GM12892 (cell line): ENCODE data around the gene SURF2.
A peak's percentile ranks its signal among the peaks of the same experiment; 100 is the strongest.

Source experiments
- DNase-seq: peaks from one replicate; pipeline ENCODE4 v3.0.0; 2011; ENCODE audit not compliant: insufficient read length
- FAIRE-seq: peaks from 2 replicates; lab custom pipeline; 2011; peaks lifted over from hg19 to GRCh38; lab: Jason Lieb, UNC
- POLR2A ChIP-seq: IDR thresholded peaks from 2 replicates; pipeline ENCODE4 v1.6.1; 2011; ENCODE audit warnings: low read depth, low read length, control low read depth
- POLR2AphosphoS5 ChIP-seq: IDR thresholded peaks from 2 replicates; pipeline ENCODE4 v1.6.1; 2011; ENCODE audit warnings: low read depth, low read length, control low read depth
- TAF1 ChIP-seq: IDR thresholded peaks from 2 replicates; pipeline ENCODE4 v1.6.1; 2011; ENCODE audit warnings: low read depth, mild to moderate bottlenecking, control low read depth, low read length, borderline replicate concordance

The SURF2 gene

DNA sequence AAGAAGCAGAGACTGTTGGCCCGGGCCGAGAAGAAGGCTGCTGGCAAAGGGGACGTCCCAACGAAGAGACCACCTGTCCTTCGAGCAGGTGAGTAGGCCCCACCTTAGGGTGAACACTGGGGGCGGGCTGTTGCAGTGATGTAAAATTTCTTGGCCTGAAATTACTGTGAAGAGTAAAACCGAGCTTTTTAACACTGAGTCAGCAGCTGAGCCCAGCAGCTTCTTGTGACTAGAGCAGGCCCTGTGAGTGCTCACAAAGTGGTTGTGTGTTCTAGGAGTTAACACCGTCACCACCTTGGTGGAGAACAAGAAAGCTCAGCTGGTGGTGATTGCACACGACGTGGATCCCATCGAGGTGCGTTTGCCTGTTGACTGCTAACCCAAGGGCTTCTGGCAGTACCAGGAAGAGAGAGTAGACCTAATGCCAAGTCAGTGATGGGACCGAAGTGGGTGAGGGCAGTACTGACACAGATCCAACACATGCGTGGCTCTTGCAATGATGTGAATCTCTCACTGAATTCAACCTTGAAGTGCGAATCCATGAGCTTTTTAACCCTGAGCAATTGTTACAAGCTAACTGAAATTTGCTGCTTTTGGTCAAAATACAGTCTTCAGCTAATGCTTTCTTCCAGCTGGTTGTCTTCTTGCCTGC is 6.3 kb upstream of the SURF2 start:
- TF ChIP-seq POLR2AphosphoS5 (peak; percentile 33; the same call in 1 of the 2 replicates), TAF1 (no peak), POLR2A (peak; percentile 57)

GRCh38 chr9:133351526-133351907 is 4.8 kb upstream of the SURF2 start:
- no peak for DNase-seq
- TF ChIP-seq POLR2A, result no peak; the same call in 1 of the 2 replicates
- no peak for TF ChIP-seq TAF1
- no peak for TF ChIP-seq POLR2AphosphoS5
- no peak for FAIRE-seq

More for the DNA sequence above, 6.3 kb upstream of the SURF2 start:
- DNase-seq, result no peak
- FAIRE-seq, result no peak

- FAIRE-seq (no peak), DNase-seq (no peak)
- TF ChIP-seq POLR2A (peak; percentile 42), TAF1 (no peak), POLR2AphosphoS5 (peak; percentile 85)
These were observed 4.3 kb upstream of the SURF2 start for GRCh38 chr9:133351908-133352634.

DNA sequence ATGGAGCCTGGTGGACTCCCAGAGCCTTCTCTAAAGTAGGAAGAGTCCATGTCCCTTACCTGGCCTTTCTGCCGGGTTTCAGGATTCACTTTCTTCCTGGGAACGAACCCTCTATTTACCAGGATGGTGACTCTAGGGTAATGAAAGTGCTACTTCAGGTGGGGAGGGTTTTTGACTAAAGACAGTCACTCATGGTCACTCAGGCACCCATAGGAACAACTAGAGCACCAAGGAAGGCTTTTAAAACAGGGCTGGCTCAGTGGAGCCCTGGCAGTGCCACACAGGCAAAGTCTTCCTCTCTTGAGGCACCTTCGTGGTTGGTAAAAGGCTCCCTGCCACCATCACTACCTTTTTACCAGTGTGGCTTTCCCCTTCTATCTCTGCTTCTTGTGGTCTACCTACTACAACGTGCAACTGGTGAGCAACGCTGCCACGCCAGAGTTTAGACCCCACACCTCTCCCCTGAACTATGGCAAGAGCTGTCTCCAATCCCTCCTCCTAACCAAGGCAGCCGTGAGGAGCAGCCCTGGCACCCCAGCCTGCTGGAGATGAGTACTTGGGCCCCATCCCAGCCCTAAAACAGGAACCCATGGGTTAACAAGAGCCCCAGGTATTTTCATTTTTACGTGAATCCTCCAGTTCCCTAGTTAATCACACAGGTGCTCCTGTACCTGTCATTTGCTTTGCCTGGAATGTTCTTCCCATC is 3.6 kb upstream of the SURF2 start:
- peak; percentile 38; the same call in 1 of the 2 replicates for TF ChIP-seq POLR2A
- peak; percentile 86; the same call in 1 of the 2 replicates for TF ChIP-seq POLR2AphosphoS5
- TF ChIP-seq TAF1, result no peak
- DNase-seq, result no peak
- no peak for FAIRE-seq

- no peak for DNase-seq
- no peak for FAIRE-seq
- TF ChIP-seq POLR2A (0 out of 2 replicates have a peak, but pooled peaks have one; percentile 19), TAF1 (no peak), POLR2AphosphoS5 (no peak; the same call in 1 of the 2 replicates)
These were observed 2.8 kb upstream of the SURF2 start for GRCh38 chr9:133353548-133353947.

DNA sequence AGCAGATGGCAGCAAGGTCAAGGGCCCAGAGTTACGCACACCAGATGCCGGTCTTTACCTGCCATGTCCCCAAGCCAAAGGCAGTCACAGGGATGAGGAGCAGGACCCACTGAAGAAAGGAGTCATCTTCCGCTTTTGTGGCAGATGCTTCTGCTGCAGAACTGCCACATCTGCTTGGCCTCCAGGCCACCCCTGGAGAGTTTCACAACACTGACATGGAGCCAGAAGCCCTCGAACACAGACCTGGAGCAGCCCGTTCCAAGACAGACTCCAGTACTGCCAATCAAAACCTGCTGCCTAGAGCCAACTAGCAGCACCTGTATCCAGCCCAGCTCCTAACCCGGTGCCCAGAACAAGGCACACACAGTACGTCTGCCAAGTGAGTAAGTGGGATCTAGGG is 1.6 kb upstream of the SURF2 start:
- TF ChIP-seq POLR2AphosphoS5 (no peak), TAF1 (no peak), POLR2A (no peak)
- DNase-seq (no peak), FAIRE-seq (no peak)

- FAIRE-seq (no peak), DNase-seq (no peak)
- no peak for TF ChIP-seq POLR2A
- TF ChIP-seq POLR2AphosphoS5, result no peak
- no peak for TF ChIP-seq TAF1
These were observed 431 bp upstream of the SURF2 start for GRCh38 chr9:133355881-133356357.

DNA sequence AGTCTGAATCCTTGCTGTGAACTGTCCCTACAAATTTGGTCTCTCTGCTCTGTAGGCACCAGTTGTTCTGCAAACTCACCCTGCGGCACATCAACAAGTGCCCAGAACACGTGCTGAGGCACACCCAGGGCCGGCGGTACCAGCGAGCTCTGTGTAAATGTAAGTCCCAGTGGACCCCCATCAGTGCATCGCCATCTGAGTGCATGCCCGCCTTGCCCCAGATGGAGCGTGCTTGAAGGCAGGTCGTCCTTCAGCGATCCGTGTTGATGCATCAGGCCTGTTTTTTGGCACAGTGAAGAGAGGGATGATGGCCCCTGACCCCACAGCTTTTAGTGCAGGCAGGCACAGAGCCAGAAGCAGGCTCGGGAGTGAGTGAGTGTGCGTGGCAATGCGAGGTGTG is 1.3 kb downstream of the SURF2 start:
- no peak for FAIRE-seq
- no peak for DNase-seq

GRCh38 chr9:133359399-133360175 is 3.2 kb downstream of the SURF2 start:
- no peak for TF ChIP-seq TAF1
- no peak for TF ChIP-seq POLR2AphosphoS5
- no peak for TF ChIP-seq POLR2A
- no peak for FAIRE-seq
- DNase-seq, result no peak

More for the DNA sequence above, 1.3 kb downstream of the SURF2 start:
- TF ChIP-seq POLR2AphosphoS5, result no peak
- TF ChIP-seq POLR2A, result no peak
- no peak for TF ChIP-seq TAF1
